22Rv1 (cell line): ENCODE results near the gene JPT1.

Source experiments
- ZFX ChIP-seq: fragments of 450-650 bp; IDR thresholded peaks from 2 replicates; pipeline ENCODE4 v1.6.1; 2017; ENCODE audit warnings: antibody characterized with exemption, borderline replicate concordance
- TF ChIP-seq, protein P1 (sequence below): fragments of 450-650 bp; IDR thresholded peaks from 2 replicates; pipeline ENCODE4 v1.5.1; 2017; ENCODE audit warnings: mild to moderate bottlenecking

DNA sequence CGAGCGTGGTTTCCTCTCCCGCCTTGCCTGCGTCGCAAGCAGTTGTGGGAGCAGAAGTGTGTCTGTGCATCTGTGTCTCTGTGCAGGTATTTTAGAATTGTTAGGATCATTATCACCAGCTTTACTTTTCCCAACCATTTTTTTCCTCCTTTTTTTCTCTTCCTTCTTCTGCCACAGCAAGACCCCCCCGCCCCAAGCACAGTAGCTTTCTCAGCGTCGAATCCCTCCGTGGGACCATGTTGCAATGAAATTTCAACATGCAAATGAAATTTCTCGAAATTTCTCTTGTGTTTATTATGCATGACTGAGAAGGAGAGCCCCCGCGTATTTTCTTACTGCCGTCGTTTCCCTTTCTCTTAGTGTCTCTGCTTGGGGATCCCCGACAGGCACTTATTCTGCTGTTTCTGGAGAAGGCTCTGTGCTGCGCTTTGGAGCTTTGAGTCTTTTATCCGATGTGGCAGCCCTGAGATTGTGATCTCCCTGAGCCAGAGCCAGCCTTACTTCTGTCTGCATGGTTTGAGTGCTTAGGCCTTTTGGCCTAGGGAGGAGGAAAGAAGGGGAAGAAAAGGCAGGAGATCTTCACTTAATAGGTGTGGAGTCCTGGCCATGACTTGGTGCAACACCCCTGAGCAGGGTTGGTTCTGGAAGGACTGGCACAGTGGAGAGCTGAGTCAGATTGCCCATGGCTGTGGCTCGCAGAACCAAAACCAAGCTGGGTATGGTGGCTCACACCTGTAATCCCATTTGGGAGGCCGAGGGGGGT is 39.6 kb downstream of the JPT1 start:
- TF ChIP-seq, protein P1, sequence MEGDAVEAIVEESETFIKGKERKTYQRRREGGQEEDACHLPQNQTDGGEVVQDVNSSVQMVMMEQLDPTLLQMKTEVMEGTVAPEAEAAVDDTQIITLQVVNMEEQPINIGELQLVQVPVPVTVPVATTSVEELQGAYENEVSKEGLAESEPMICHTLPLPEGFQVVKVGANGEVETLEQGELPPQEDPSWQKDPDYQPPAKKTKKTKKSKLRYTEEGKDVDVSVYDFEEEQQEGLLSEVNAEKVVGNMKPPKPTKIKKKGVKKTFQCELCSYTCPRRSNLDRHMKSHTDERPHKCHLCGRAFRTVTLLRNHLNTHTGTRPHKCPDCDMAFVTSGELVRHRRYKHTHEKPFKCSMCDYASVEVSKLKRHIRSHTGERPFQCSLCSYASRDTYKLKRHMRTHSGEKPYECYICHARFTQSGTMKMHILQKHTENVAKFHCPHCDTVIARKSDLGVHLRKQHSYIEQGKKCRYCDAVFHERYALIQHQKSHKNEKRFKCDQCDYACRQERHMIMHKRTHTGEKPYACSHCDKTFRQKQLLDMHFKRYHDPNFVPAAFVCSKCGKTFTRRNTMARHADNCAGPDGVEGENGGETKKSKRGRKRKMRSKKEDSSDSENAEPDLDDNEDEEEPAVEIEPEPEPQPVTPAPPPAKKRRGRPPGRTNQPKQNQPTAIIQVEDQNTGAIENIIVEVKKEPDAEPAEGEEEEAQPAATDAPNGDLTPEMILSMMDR = no peak
- no peak for TF ChIP-seq ZFX
